ENCODE measurements around the gene CPNE4.

The CPNE4 gene

DNA sequence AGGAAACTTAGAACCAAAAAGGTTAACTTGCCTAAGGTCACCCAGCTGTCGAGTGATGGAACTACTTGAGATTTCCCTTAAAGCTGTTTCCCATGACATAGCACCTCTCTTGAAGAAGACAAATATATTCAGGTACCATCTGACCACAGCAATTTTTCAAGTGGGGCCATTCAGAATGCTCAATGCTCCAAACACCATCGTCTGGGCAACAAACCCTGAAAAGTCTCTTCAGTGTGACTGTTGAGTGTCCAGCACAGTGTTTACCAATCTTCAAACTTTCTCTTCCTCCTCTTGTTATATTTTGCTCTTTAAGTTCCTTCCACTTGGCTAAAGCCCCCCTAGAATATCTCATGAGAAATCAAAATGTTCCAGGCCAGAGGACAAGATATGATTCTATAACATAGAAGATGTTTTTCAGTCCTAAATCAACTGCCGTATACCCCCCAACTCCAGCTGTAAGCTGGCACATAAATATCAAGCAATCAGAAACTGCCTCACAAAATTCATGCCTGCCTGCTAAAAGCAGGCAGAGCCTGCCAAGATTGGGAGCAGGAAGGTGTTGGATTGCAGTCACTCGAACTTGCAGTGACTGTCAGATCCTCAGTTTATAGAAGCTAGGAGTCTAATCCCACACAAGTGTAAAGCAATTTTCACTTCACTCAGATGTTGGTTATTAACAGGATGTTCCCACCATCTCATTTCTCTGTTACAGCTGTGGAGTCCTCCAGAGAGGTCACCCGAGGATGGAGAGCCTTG, 301.6 kb downstream of the CPNE4 start:
- Histone ChIP-seq H3K4me1 (ENCODE audit: control insufficient read depth, insufficient read depth, low read length) (peaks cover 36% of the 10 kb centered on the region), H3K9ac (ENCODE audit: low read depth, low read length) (no peak overlapping the region), H3K36me3 (ENCODE audit: insufficient read depth, low read length) (no peaks in the 10 kb centered on the region), H3K4me2 (ENCODE audit: low read length) (no peak overlapping the region), H3K27me3 (ENCODE audit: control insufficient read depth, insufficient read depth, low read length) (no peaks in the 10 kb centered on the region), H3K4me3 (ENCODE audit: low read length) (no peak overlapping the region), H3K9me3 (replicated peaks; ENCODE audit: low read length) (no peaks in the 10 kb centered on the region)

DNA sequence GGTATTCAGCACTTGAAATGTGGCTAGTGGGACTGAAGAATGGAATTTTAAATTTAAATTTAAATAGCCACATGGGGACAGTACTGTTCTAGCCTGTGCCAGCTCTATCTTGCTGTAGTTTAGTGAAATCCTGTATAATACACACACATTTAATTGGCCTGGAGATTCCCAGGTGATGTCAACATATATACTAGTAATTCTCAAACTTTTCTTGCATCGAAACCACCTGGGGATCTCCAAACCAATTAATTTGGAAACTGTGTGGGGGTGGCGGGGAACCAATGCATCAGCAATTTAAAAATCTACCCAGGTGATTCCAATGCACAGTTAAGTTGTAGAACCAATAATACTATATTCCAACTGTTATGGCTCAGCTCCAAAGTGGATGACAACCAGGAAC, 303.1 kb downstream of the CPNE4 start:
- no peak overlapping the region for H3K9ac ChIP-seq (ENCODE audit: low read depth, low read length)
- no peak overlapping the region for H3K4me3 ChIP-seq (ENCODE audit: low read length)
- H3K4me2 ChIP-seq (ENCODE audit: low read length): no peak overlapping the region
- no peaks in the 10 kb centered on the region for H3K36me3 ChIP-seq (ENCODE audit: insufficient read depth, low read length)
- H3K27me3 ChIP-seq (ENCODE audit: control insufficient read depth, insufficient read depth, low read length): no peaks in the 10 kb centered on the region
- peaks cover 36% of the 10 kb centered on the region for H3K4me1 ChIP-seq (ENCODE audit: control insufficient read depth, insufficient read depth, low read length)
- no peaks in the 10 kb centered on the region for H3K9me3 ChIP-seq (replicated peaks; ENCODE audit: low read length)

DNA sequence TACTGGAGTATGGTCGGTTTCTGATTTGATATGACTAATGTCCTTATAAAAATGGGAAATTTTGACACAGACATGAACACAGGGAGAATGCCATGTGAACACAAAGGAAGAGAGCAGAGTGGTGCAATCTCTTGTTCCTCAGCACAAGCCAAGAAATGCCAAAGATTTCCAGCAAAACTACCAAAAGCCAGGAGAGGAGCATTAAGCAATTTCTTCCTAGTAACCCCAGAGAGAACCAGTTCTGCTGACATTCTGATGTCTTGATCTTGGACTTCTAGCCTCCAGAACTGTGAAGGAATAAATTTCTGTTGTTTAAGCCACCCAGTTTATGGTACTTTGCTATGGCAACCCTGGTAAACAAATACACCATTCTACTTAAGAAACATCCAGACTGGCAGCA, 304.2 kb downstream of the CPNE4 start:
- H3K4me2 ChIP-seq (ENCODE audit: low read length): no peak overlapping the region
- H3K9ac ChIP-seq (ENCODE audit: low read depth, low read length): no peak overlapping the region
- H3K9me3 ChIP-seq (replicated peaks; ENCODE audit: low read length): no peaks in the 10 kb centered on the region
- no peak overlapping the region for H3K4me3 ChIP-seq (ENCODE audit: low read length)
- H3K4me1 ChIP-seq (ENCODE audit: control insufficient read depth, insufficient read depth, low read length): peaks cover 32% of the 10 kb centered on the region
- no peaks in the 10 kb centered on the region for H3K36me3 ChIP-seq (ENCODE audit: insufficient read depth, low read length)
- no peaks in the 10 kb centered on the region for H3K27me3 ChIP-seq (ENCODE audit: control insufficient read depth, insufficient read depth, low read length)

DNA sequence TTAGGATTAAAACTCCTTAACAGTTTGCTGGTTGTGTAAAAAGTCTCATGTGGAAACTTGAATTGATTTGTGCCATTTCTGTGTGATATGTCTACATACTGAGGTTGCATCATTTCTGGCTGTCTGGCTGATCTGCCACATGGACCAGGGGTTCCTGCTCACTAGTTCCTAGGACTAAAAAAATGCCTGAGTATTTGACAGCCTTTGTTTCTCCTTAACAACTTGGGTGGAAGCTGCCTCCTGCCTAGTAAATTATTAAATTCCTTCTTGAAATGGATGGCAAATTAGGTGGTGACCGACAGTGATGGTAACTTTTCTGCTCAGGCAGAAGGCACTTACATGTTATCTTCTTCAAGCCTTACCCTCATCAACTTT, 305.2 kb downstream of the CPNE4 start:
- Histone ChIP-seq H3K36me3 (ENCODE audit: insufficient read depth, low read length) (no peaks in the 10 kb centered on the region), H3K27me3 (ENCODE audit: control insufficient read depth, insufficient read depth, low read length) (no peaks in the 10 kb centered on the region), H3K9ac (ENCODE audit: low read depth, low read length) (no peak overlapping the region), H3K4me2 (ENCODE audit: low read length) (no peak overlapping the region), H3K4me1 (ENCODE audit: control insufficient read depth, insufficient read depth, low read length) (peaks cover 22% of the 10 kb centered on the region), H3K9me3 (replicated peaks; ENCODE audit: low read length) (no peaks in the 10 kb centered on the region), H3K4me3 (ENCODE audit: low read length) (no peak overlapping the region)

DNA sequence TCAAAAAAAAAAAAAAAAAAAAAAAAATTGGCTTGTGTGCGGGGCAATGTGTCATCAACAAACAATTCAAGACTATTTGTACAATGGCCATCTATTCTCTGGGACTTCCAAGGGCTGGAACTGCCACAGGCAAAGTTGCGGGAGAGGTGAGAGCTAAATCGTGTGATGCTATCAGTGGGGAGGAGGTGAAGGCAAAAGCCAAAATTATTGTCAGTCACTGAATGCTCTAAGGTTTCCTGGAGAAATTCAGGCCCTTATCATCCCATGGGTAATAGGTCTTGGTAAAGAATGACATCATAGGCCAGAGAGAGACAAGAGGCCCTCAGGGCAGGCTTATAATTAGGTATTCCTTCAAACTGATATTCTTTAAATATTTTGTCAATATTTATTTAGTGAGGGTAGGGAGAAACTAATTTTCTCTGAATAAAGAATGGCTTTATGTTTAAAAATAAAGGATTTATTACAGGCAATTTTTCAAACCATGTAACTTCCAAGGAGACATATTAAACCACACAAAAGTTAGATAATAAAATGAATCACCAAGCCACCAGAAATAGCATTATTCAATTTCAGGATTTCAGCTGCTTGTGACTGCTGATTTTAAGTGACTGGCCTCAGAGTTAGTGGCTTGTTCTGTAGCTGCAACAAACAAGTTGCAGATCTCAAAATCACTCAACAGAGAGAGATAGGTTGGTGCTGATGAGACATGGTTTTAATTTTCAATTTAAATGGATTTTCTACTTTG, 305.7 kb downstream of the CPNE4 start:
- no peaks in the 10 kb centered on the region for H3K9me3 ChIP-seq (replicated peaks; ENCODE audit: low read length)
- H3K4me1 ChIP-seq (ENCODE audit: control insufficient read depth, insufficient read depth, low read length): peaks cover 19% of the 10 kb centered on the region
- no peak overlapping the region for H3K4me2 ChIP-seq (ENCODE audit: low read length)
- no peaks in the 10 kb centered on the region for H3K36me3 ChIP-seq (ENCODE audit: insufficient read depth, low read length)
- no peaks in the 10 kb centered on the region for H3K27me3 ChIP-seq (ENCODE audit: control insufficient read depth, insufficient read depth, low read length)
- H3K9ac ChIP-seq (ENCODE audit: low read depth, low read length): no peak overlapping the region
- no peak overlapping the region for H3K4me3 ChIP-seq (ENCODE audit: low read length)

DNA sequence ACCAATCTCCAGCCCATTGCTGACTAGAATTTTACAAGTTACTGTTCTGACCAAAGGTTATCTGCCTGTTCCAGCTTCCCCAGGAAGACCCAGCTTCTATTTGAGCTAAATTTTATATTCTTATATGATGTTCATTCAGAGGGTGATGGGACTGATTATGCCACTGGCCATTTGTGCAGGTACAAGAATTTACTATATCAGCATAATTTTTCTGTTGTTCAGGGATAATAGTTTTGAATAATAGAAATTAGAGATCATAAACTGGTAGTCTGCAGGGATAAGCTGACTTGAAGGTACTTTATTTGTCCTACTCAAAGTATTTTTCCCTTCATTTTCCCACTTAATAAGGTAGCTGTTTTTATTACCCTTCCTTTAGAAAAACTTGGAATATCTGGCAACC, 309.4 kb downstream of the CPNE4 start:
- Histone ChIP-seq H3K9ac (ENCODE audit: low read depth, low read length) (no peak overlapping the region), H3K4me2 (ENCODE audit: low read length) (no peak overlapping the region), H3K4me1 (ENCODE audit: control insufficient read depth, insufficient read depth, low read length) (peaks cover 10% of the 10 kb centered on the region), H3K36me3 (ENCODE audit: insufficient read depth, low read length) (no peaks in the 10 kb centered on the region), H3K27me3 (ENCODE audit: control insufficient read depth, insufficient read depth, low read length) (no peaks in the 10 kb centered on the region), H3K9me3 (replicated peaks; ENCODE audit: low read length) (no peaks in the 10 kb centered on the region), H3K4me3 (ENCODE audit: low read length) (no peak overlapping the region)

DNA sequence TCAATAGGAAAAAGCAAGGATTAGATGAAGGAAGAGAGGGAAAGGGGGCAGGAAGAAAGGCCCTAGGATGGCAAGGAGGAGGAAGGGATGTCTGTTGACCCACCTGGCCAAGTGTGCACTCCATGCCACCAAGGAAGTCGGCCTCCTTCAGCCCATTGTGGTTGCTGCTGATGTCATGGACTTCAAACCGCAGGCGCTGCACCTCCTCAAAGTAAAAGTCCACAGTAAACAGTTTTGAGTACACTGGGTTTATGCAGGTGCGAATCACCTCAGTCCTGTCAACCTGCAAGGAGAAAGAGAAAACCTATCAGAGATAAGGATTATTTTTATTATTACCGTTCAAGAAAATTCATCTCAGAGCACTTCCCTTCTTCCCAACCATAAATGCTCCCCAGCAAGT, 311.5 kb downstream of the CPNE4 start:
- no peak overlapping the region for H3K4me2 ChIP-seq (ENCODE audit: low read length)
- no peaks in the 10 kb centered on the region for H3K4me1 ChIP-seq (ENCODE audit: control insufficient read depth, insufficient read depth, low read length)
- no peaks in the 10 kb centered on the region for H3K9me3 ChIP-seq (replicated peaks; ENCODE audit: low read length)
- no peaks in the 10 kb centered on the region for H3K27me3 ChIP-seq (ENCODE audit: control insufficient read depth, insufficient read depth, low read length)
- no peaks in the 10 kb centered on the region for H3K36me3 ChIP-seq (ENCODE audit: insufficient read depth, low read length)
- H3K4me3 ChIP-seq (ENCODE audit: low read length): no peak overlapping the region
- no peak overlapping the region for H3K9ac ChIP-seq (ENCODE audit: low read depth, low read length)

DNA sequence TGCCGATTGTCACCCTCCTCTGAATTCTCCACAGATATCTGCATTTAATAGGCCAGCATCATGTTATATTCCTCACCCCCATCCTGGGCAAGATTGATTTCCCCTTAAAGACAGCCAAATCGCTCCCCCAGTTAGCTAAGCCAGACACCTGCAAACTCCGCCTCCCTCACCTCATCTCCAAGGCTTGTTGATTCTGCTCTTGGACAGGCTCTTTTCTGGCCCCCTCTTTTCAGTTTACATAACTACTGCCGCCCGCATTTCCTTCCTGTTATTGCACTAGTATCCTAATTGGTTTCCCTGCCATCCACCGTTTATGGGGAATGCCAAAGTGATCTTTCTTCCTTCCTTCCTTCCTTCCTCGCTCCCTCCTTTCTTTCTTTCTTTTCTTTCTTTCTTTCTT, 317.3 kb downstream of the CPNE4 start:
- no peak overlapping the region for H3K9ac ChIP-seq (ENCODE audit: low read depth, low read length)
- no peak overlapping the region for H3K4me3 ChIP-seq (ENCODE audit: low read length)
- H3K36me3 ChIP-seq (ENCODE audit: insufficient read depth, low read length): no peaks in the 10 kb centered on the region
- no peaks in the 10 kb centered on the region for H3K4me1 ChIP-seq (ENCODE audit: control insufficient read depth, insufficient read depth, low read length)
- H3K27me3 ChIP-seq (ENCODE audit: control insufficient read depth, insufficient read depth, low read length): no peaks in the 10 kb centered on the region
- H3K9me3 ChIP-seq (replicated peaks; ENCODE audit: low read length): no peaks in the 10 kb centered on the region
- H3K4me2 ChIP-seq (ENCODE audit: low read length): no peak overlapping the region

DNA sequence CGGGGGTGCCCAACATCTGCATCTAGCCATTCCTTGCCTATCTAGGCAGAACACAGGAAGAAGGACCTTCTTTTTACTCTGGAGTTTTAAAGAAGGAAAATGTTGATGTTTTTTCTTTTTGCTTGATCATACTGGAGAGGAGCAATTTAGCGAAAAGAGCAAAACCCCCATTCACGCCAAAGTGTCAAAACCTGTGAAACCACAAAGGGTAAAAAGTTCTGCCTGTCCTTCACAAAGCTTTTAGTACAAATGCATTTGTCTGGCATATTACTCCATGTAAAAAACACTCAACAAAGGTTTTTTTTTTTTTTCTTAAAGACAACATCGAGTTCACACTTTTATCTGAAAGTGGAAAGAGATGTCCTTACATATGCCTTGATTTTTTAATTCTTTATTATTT, 317.9 kb downstream of the CPNE4 start:
- no peaks in the 10 kb centered on the region for H3K27me3 ChIP-seq (ENCODE audit: control insufficient read depth, insufficient read depth, low read length)
- H3K9ac ChIP-seq (ENCODE audit: low read depth, low read length): no peak overlapping the region
- no peaks in the 10 kb centered on the region for H3K4me1 ChIP-seq (ENCODE audit: control insufficient read depth, insufficient read depth, low read length)
- no peak overlapping the region for H3K4me2 ChIP-seq (ENCODE audit: low read length)
- no peaks in the 10 kb centered on the region for H3K36me3 ChIP-seq (ENCODE audit: insufficient read depth, low read length)
- no peak overlapping the region for H3K4me3 ChIP-seq (ENCODE audit: low read length)
- no peaks in the 10 kb centered on the region for H3K9me3 ChIP-seq (replicated peaks; ENCODE audit: low read length)

DNA sequence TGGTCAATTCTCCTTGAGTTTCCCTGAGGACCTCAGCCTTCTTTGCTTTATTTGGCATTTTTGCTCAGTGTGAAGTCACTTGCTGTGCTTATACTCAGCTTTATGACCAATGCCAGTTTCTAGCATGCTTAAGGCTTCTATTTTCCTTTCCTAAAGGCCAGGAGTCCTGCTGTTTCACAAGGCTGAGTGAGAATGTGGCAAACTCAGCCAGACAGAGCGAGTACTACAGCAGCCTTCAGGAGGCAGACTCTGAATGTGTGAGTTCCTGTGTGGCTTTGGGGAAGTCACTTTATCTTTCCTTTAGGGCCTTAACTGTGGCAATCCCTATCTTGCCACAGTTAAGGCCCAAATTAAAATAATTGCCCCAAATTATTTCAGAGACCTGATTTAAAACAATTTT, 318.8 kb downstream of the CPNE4 start:
- H3K9me3 ChIP-seq (replicated peaks; ENCODE audit: low read length): no peaks in the 10 kb centered on the region

DNA sequence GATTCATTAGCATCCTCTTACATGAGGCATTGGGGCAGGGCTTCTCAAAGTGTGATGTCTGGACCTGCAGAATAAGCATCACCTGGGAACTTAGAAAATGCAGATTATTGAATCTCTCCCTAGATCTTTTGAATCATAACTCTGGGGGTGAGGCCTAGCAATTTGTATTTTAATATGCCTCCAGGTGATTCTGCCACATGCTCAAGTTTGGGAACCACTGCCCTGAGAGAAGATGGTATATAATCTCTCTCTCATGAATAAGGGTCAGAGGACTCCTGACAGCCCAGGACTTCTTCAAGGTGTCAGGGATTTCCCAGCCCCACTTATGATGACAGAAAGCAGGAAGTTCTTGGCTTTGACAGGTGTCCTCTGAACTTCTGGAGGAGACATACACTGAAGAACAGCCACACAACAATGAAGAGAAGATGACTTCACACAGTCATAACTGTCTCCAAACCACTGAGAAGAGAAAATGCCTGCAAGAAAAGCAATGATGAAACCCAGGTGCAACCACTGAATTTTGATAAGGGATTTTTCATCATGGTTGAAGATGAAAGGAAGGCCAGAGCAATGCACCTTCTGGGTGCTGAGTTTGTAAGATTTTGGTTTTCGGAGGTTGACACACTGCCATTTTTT, 320.1 kb downstream of the CPNE4 start:
- Histone ChIP-seq H3K4me2 (ENCODE audit: low read length) (no peak overlapping the region), H3K4me1 (ENCODE audit: control insufficient read depth, insufficient read depth, low read length) (no peaks in the 10 kb centered on the region), H3K36me3 (ENCODE audit: insufficient read depth, low read length) (no peaks in the 10 kb centered on the region), H3K4me3 (ENCODE audit: low read length) (no peak overlapping the region), H3K9me3 (replicated peaks; ENCODE audit: low read length) (no peaks in the 10 kb centered on the region), H3K27me3 (ENCODE audit: control insufficient read depth, insufficient read depth, low read length) (no peaks in the 10 kb centered on the region), H3K9ac (ENCODE audit: low read depth, low read length) (no peak overlapping the region)

More for the DNA sequence above, 318.8 kb downstream of the CPNE4 start:
- Histone ChIP-seq H3K4me2 (ENCODE audit: low read length) (no peak overlapping the region), H3K4me1 (ENCODE audit: control insufficient read depth, insufficient read depth, low read length) (no peaks in the 10 kb centered on the region), H3K27me3 (ENCODE audit: control insufficient read depth, insufficient read depth, low read length) (no peaks in the 10 kb centered on the region), H3K36me3 (ENCODE audit: insufficient read depth, low read length) (no peaks in the 10 kb centered on the region), H3K9ac (ENCODE audit: low read depth, low read length) (no peak overlapping the region), H3K4me3 (ENCODE audit: low read length) (no peak overlapping the region)

All from skeletal muscle satellite cell (primary cell).